Inflammatory macrophage treated with lipopolysaccharide for 4 hours (primary cell): ENCODE measurements around the gene RAD9A.
"Not testable (repeated sequence)": the region's sequence is repeated elsewhere in the genome, so short reads cannot be mapped to it uniquely, and the experiment has no call there.

ENCODE experiments used
- DNase-seq: peaks from one replicate; pipeline ENCODE4 v3.0.0-alpha.2; 2020

The RAD9A gene

DNA sequence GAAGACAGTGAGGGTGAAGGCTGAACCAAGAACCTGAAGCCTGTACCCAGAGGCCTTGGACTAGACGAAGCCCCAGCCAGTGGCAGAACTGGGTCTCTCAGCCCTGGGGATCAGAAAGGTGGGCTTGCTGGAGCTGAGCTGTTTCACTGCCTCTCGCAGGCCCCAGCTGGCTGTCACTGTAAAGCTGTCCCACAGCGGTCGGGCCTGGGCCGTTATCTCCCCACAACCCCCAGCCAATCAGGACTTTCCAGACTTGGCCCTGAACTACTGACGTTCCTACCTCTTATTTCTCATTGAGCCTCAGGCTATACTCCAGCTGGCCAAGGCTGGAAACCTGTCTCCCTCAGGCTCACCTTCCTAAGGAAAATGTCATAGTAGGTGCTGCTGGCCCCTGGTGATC lies 5.8 kb downstream of the RAD9A start:
- DNase-seq: no peak

DNA sequence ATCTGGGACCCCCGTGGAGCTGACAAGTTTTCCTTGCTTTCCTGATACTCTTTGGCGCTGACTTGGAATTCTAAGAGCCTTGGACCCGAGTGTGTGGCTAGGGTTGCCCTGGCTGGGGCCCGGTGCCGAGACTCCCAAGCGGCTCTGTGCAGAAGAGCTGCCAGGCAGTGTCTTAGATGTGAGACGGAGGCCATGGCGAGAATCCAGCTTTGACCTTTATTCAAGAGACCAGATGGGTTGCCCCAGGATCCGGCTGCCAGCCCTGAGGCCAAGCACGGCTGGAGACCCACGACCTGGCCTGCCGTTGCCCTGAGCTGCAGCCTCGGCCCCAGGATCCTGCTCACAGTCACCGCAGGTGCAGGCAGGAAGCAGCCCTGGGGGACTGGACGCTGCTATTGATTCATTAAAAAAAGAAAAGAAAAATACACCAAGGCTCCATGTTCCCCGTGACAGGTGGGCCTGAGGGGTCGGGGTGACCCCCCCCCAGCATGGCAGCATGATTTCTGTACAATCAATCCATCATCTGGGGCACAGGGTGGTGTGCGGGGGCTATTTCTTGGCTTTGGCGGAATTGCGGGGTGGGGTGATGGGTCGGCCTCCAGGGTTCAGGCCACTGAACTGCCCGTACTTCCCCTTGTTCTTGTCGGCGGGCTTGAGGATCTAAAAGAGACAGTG lies 6.3 kb downstream of the RAD9A start:
- no peak for DNase-seq

DNA sequence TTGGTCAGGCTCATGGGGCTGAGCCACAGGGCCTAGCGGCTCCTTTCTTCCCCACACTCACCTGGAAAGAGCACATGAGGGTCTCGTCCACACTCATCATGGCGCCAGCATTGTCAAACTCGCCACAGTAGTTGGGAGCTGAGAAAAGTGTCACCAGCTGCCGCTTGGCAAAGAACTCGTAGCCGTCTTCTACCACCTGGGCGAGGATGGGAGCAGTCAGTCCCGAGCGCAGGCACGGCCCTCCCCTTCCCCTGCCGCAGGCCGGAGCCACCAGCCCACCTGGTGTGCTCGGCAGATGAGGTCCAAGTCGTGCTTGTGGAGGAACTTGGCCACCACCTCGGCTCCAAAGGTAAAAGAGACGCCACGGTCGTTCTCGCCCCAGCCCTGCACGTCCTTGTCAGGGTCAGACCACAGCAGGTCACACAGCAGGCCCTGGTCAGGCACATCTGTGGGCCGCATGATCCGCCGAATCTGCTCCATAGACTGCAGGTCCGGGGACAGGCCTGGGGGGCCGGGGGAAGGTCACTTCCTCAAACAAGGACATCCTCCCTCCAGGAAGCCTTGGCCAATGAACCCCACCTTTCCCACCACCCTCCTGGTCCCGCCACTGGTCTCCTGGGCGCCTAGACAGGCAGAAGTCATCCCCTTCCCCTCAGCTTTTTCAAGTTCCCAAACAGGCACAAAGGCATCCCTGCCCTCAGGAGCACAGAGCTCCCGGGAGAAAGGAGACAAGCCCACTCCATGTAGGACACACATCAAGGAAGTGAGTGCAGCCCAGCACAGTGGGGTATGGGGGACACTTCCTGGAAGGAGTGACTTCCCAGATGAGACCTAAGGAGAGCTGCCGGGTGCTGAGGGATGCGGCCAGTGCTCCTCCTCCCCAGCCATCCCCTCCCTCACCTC lies 7.1 kb downstream of the RAD9A start:
- no peak for DNase-seq

DNA sequence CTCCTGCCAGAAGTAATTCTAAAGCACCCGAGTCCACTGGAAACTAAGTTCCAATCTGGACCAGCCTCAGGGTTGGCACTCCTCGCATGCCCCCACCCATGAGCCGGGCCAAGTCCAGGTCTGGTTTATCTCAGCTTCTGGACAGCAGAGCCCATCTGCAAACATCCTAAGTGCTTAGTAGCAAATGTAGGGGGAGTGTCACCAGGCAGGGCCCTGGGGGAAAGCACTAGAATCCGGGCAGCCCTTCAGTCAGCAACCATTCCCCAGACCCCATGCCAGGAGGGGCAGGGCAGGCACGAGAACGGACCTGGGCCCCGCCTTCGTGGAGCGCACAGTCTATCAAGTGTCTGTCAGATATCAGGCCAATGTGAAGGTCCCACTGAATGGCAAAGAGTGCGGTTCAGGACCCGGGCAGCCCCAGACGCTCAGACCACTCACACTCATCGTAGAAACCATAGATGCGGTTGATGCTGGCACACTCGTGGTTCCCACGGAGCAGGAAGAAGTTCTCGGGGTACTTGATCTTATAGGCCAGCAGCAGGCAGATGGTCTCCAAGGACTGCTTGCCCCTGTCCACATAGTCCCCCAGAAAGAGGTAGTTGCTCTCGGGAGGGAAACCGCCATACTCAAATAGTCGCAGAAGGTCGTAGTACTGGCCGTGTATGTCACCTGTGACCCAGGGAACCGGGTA lies 8.6 kb downstream of the RAD9A start:
- no peak for DNase-seq

DNA sequence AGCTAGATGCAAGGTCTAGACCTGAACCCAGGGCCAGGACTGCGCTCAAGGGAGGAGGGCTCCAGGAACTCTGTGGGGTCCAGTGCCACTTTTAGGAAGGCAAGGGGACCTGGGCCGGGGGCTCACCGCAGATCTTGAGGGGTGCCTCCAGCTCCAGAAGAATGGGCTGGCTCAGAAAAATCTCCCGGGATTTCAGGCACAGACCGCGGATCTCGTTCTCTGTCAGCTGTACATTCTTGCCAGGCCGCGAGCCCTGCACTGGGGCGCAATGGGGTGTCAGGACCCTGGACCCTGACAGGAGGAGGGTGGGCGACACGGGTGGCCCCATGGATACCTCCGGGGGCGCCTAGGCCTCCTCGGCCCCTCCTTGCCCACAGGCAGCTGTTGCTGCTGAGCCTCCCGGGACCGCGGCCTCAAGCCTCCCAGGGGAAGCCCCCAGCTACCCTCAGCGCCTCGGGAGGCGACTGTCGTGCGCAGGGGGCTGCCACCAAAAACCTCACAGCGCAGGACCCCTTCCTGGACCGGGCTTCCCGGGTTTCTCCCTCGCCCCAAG lies 9.2 kb downstream of the RAD9A start:
- no peak for DNase-seq

DNA sequence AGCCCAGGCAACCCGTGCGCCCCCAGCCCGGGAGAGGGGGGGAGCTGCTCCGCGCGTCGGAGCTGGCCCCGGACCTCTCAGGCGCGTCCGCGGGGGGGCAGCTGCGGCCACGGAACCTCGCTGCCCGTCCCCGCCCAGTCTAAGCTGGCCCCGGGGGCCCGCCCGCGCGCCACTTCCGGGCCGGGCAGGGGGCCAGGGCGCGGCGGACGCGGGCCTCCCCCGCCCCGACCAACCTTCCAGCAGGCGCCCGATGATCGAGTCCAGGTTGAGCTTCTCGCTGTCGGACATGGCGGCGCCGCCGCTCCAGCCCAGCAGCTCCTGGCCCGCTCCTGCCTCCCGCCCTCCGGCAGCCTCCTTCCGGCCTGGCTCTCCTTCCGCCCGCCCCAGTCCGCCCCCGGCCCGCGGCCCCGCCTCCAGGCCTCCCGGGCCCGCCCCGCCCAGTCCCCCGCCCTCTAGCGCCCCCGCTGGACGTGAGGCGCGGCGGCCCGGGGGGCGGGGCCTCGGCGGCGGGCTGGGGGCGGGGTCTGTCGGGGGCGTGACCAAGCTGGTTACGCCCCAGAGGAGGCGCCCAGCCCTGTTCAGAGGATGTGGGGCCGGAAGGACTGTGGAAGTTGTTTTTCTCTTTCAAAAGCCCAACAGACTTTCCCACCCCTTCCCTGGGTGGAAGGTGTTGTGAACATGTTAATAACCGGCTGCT lies 9.9 kb downstream of the RAD9A start, which contains the start of gene PPP1CA:
TSS of gene PPP1CA (minus strand) at position 364 of the 697 bp plus-strand sequence. CDS start at position 288, 76 bp downstream.
- peak; percentile 90 for DNase-seq

DNA sequence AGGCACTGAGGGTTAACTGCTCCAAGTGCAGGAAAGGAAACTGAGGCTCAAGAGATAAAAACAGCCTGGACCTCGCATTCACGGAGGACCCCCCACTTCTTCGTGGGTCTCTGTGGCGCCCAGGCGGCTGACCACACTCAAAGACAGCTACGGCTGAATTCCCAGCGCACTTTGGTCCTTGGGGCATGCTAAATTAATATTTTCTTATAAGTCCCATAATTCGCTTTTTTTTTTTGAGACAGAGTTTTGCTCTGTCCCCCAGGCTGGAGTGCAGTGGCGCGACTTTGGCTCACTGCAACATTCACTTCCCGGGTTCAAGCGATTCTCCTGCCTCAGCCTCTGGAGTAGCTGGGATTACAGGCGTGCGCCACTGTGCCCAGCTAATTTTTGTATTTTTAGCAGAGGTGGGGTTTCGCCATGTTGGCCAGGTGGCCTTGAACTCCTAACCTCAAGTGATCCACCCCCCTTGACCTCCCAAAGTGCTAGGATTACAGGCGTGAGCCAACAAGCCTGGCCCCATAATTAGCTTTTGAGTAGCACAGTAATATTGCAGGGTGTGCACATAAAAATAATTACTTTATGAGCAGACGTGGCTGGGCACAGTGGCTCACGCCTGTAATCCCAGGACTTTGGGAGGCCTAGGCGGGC lies 10.5 kb downstream of the RAD9A start:
- DNase-seq: not testable (repeated sequence)

DNA sequence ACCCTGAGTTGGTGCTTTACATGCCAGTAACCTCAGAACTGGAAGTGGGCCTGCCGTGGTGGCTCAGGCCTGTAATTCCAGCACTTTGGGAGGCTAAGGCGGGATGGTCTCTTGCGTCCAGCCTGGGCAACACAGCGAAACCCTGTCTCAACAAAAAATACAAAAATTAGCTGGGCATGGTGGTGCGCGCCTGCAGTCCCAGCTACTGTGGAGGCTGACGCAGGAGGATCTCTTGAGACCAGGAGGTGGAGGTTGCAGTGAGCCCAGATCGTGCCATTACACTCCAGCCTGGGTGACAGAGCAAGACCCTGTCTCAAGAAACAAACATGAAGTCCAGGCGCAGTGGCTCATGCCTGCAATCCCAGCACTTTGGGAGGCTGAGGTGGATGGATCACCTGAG lies 11.3 kb downstream of the RAD9A start:
- not testable (repeated sequence) for DNase-seq

DNA sequence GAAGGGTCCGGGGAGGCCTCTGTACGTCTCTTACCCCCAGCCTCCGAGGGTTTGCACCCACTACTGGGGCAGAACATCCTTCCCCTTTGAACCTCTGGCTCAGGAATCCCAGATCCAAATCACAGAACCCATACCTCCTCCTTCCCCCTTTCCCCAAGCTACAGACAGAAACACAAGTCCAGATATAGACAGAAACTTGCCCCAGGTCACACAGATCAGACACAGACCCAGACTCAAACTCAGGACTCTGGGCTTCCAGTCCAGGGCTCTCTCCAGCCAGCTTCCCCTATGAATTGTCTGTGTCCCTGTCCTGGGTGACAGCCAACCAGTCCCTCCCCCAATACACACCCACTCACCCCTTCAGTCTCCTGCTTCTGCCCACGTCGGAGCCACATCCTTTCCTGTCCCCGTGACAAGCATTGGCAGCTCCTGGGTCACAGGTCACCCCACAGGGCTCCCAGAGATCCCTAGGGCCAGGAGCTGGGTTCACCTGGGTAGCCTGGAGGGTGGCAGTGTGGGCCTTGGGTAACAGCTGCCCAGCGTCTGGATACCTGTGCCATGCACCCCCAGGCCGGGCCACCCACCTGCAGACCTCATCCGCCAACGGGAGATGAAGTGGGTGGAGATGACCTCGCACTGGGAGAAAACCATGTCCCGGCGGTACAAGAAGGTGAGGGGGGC lies 12.9 kb downstream of the RAD9A start:
- peak; percentile 50 for DNase-seq

DNA sequence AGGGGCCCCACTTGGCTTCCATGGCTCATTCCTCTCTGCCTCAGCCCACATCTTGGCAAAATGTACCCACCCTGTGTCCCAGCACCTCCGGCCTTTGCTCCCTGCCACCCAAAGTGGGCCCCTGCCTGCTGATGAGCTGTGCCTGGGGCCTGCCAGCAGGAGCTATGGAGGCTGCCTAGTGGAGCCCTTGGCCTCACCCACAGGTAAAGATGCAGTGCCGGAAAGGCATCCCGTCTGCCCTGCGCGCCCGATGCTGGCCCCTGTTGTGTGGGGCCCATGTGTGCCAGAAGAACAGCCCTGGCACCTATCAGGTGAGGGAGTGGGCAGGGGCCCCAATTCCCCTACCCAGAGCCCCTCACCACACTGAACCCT lies 13.4 kb downstream of the RAD9A start:
- DNase-seq: no peak

DNA sequence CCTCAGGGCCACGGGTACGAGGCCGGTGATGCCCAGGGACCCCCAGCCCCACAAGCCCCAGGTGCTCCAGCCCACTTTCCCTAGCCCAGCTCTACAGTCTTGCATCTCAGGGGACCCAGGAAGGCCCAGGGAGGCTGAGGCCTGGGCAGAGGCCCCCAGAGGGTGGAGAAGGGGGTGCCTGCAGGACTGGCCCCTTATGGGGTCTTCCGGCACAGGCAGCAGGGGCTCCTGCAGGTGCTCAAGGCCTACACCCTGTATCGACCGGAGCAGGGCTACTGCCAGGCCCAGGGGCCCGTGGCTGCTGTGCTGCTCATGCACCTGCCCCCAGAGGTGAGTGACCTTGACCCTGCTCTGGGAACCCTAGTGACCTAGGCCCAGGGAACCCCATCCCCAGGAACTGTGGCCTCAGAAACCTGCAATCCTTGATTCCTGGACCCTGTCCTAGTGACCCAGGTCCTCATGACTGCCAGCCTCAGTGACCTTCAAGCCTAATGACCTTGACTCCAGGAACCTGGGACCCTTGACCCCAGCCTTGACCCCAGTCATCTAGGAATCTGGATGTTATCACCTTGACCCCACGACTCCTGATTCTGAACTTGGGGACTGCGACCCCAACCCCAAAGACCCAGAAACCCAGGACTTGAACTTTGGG lies 14.0 kb downstream of the RAD9A start:
- no peak for DNase-seq

DNA sequence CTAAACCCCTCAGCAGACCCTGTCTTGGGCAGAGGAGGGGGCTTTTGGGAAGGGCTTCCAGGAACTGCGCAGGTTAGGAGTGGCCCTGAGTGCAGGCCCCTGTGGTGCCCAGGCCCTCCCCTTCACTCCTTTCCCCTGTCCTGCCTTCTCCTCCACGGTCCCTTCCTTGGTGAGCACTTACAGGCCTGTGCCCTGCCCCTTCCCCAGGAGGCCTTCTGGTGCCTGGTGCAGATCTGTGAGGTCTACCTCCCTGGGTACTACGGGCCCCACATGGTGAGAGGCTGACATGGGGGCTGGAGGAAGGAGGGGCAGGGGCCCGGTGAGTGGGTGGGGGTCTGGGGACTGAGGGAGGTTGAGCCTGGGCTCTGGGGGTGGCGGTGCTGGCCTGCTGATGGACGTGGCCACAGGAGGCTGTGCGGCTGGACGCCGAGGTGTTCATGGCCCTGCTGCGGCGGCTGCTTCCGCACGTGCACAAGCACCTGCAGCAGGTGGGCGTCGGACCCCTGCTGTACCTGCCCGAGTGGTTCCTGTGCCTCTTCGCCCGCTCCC lies 14.7 kb downstream of the RAD9A start:
- no peak for DNase-seq

DNA sequence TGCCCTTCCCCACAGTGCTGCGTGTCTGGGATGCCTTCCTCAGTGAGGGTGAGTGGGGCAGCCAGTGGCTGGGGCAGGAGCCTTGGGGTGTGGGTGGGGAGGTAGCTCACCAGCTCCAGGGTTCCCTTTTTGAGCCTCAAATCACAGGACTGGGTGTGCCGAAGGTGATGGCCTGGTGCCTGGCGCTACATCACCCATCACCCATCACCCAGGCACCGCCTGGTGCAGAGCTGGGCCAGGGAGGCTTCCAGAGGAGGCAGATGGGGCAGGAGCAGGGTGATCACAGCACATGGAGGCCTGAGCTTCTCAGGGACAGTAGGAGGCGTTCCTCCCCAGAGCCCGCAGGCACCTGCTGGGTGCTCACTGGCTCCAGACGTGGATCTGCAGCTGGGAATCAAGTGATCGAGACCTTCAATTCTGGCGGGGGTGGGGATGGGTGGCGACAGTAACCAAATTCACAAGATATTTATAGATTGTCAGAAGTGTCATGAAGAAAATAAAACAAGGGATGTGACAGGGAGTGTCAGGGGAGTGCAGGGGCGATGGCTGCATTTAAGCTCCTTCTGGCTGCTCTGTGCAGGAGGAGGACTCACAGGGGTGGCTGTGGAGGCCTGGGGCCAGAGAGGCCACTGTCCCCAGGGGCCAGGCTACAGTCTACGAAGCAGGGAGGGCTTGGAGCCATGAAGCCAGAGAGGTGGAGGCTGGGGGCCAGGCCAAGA lies 15.3 kb downstream of the RAD9A start:
- no peak for DNase-seq

DNA sequence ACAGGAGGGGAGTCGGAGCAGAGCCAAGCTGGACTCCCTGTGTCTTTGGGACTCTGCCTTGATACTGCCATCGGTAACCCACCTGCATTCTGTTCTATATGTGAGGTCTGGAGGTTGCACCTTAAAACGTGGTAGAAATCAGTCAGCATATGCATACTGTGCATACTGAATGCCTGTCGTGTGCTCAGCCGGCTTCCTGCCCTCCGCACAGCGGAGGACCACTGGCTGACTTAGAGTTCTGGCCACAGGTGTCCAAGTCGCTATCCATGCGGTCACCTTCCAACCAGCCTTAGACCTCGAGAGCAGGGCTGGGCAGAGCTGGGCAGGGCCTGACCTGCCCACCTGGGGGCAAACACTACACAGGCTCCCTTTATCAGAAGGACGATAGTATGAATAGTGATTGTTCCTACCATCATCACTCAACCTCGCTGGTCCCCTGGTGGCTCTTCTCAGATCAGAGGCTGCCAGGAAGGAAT lies 15.9 kb downstream of the RAD9A start:
- DNase-seq: no peak

DNA sequence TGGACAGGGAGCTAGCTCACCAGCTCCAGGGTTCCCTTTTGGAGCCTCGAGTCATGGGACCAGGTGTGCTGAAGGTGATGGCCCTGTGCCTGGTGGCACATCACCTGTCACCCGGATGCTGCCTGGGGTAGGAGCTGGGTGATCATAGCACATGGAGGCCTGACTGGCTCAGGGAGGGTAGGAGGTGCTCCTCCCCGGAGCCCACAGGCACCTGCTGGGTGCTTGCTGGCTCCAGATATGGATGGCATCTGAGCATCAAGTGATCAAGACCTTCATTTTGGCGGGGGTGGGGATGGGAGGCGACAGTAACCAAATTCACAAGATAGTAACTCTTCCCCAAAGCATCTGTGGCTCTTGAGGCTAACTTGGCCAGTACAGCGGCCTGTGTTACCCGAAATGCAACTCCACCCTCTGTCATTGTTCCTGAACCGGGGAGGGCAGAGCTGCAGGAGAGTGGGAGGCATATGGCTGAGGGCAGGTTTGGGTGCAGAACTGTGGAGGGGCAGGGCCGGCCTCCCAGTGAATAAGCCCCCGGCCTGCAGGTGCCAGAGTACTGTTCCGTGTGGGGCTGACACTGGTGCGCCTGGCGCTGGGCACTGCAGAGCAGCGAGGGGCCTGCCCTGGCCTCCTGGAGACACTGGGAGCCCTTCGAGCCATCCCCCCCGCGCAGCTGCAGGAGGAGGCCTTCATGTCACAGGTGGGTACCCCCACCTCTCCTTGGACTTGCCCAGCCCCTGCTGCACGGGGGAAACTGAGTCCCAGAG lies 16.8 kb downstream of the RAD9A start:
- DNase-seq: no peak

DNA sequence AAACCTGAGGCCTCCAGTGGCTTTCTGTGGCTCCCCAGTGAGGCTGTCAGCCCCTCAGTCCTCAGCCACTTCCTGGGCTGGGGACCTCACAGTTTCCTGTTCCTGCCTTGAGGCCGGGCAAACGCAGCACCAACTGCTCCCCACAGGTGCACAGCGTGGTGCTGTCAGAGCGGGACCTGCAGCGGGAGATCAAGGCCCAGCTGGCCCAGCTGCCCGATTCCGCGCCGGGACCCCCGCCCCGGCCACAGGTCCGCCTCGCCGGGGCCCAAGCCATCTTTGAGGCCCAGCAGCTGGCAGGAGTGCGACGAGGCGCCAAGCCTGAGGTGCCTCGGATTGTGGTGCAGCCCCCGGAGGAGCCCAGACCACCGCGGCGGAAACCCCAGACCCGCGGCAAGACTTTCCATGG lies 17.5 kb downstream of the RAD9A start:
- DNase-seq: no peak

DNA sequence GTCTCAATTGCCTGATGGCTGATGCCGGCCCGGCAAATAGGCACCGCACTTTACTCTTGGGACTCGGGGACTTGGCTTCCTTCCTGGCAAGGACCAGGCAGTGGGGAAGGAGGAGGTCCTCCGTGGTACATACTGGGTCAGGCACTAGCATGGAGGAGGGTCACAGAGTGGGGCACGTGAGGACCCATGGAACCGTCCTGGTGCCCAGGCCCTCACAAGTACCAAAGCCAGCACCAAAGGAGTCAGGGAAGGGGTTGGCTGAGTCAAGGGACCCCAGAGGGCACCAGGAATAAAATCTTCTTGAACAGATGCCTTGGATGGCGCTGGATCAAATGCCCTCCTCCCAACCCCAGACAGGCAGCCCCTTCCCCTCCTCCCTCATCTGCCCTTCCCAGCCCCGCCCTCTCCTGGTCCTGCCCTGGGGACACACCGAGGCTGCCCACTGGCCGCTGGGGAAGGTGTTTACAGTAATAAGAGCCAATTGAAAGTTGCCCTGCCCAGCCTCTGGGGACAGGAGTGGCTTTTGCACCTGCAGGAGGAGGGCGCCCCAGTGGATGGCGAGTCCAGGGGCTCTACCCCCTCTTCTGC lies 18.1 kb downstream of the RAD9A start:
- no peak for DNase-seq

DNA sequence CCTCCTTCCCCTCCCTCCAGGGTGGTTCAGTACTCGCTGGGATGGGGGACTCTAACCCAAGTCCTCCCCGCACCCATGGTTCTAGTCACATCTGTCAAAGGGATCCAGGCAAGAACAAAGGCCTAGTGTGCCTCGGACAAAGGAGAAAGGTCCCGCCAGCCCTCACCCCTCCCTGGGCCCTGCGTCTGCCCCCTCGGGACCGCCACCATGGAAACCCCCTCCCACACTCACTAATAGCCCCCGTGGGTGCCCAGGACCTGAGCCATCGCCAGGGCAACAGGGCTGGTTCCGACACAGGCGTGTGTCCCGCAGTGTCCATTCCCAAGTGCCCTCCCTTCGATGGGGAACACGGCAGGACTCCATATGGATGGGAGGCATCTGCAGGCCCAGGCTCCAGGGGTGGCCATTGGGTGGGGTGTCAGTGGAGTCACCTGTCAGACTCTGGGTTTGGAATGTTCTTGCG lies 18.6 kb downstream of the RAD9A start:
- no peak for DNase-seq
